GM21423 (cell line): ENCODE results near the gene MUSK.

Experiments
- ATAC-seq: cut with Tn5 transposase; IDR thresholded peaks from one replicate; pipeline ENCODE4 v1.9.1; 2021; ENCODE audit warnings: mild to moderate bottlenecking, moderate library complexity; ENCODE audit not compliant: unreplicated experiment

The MUSK gene

GRCh38 chr9:110668570-110669167 is at the start of gene MUSK:
MUSK (plus strand) TSS chr9:110668791; CDS start chr9:110668905, 114 bp downstream.
- no peak for ATAC-seq

GRCh38 chr9:110619831-110620230 is 48.8 kb upstream of the MUSK start:
- ATAC-seq, result no peak

GRCh38 chr9:110620726-110621125 is 47.9 kb upstream of the MUSK start:
- no peak for ATAC-seq

- no peak for ATAC-seq
These were observed 46.2 kb upstream of the MUSK start for GRCh38 chr9:110622368-110622767.

- ATAC-seq, result peak; percentile 40
These were observed 45.0 kb upstream of the MUSK start for GRCh38 chr9:110623462-110624025.

GRCh38 chr9:110626101-110626829 is 42.3 kb upstream of the MUSK start:
- ATAC-seq, result peak; percentile 93

- ATAC-seq, result no peak
These were observed 33.0 kb upstream of the MUSK start for GRCh38 chr9:110635589-110635988.

GRCh38 chr9:110638381-110638954 is 30.1 kb upstream of the MUSK start:
- ATAC-seq, result no peak

- ATAC-seq, result no peak
These were observed 27.9 kb upstream of the MUSK start for GRCh38 chr9:110640736-110641135.

- no peak for ATAC-seq
These were observed 27.3 kb upstream of the MUSK start for GRCh38 chr9:110641293-110641692.

- ATAC-seq, result no peak
These were observed 19.9 kb upstream of the MUSK start for GRCh38 chr9:110648696-110649095.

GRCh38 chr9:110650261-110650660 is 18.3 kb upstream of the MUSK start:
- ATAC-seq, result no peak

- ATAC-seq, result no peak
These were observed 17.6 kb upstream of the MUSK start for GRCh38 chr9:110650991-110651411.

GRCh38 chr9:110655754-110656641 is 12.6 kb upstream of the MUSK start:
- ATAC-seq, result no peak

- ATAC-seq, result no peak
These were observed 8.6 kb upstream of the MUSK start for GRCh38 chr9:110659891-110660541.

- no peak for ATAC-seq
These were observed 842 bp downstream of the MUSK start for GRCh38 chr9:110669433-110669832.

- no peak for ATAC-seq
These were observed 3.3 kb downstream of the MUSK start for GRCh38 chr9:110671849-110672248.

GRCh38 chr9:110672873-110673510 is 4.4 kb downstream of the MUSK start:
- ATAC-seq, result no peak

GRCh38 chr9:110687497-110687896 is 18.9 kb downstream of the MUSK start:
- ATAC-seq, result no peak

GRCh38 chr9:110688329-110688728 is 19.7 kb downstream of the MUSK start:
- ATAC-seq, result no peak
